GM12801 (cell line): ENCODE results near the gene PARD3.

ENCODE experiments used
- TF ChIP-seq, protein P1 (sequence below): IDR thresholded peaks from one replicate; pipeline ENCODE4 v1.5.1; 2011; ENCODE audit warnings: control low read depth; ENCODE audit not compliant: insufficient read length; ENCODE audit errors: extremely low read depth

PARD3 gene

DNA sequence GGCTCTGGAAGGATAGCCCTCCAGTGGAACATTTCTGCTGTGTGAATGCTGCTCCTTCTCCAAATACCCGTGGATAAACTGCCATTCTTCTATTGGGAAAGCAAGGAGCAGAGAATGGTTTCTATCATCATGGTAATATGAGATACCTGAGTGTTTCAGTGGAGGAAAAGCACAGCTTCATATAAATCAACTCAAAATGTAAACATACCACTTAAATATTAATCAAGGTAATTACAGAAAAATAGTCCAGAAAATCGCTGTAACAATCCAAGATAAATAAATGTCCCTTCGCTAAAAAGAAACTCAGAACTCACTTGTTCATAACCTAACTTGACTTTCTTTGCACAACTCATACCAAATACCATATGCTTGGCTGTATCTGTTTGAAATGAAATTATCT lies 635.8 kb downstream of the PARD3 start:
- TF ChIP-seq, protein P1, sequence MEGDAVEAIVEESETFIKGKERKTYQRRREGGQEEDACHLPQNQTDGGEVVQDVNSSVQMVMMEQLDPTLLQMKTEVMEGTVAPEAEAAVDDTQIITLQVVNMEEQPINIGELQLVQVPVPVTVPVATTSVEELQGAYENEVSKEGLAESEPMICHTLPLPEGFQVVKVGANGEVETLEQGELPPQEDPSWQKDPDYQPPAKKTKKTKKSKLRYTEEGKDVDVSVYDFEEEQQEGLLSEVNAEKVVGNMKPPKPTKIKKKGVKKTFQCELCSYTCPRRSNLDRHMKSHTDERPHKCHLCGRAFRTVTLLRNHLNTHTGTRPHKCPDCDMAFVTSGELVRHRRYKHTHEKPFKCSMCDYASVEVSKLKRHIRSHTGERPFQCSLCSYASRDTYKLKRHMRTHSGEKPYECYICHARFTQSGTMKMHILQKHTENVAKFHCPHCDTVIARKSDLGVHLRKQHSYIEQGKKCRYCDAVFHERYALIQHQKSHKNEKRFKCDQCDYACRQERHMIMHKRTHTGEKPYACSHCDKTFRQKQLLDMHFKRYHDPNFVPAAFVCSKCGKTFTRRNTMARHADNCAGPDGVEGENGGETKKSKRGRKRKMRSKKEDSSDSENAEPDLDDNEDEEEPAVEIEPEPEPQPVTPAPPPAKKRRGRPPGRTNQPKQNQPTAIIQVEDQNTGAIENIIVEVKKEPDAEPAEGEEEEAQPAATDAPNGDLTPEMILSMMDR = no peak

DNA sequence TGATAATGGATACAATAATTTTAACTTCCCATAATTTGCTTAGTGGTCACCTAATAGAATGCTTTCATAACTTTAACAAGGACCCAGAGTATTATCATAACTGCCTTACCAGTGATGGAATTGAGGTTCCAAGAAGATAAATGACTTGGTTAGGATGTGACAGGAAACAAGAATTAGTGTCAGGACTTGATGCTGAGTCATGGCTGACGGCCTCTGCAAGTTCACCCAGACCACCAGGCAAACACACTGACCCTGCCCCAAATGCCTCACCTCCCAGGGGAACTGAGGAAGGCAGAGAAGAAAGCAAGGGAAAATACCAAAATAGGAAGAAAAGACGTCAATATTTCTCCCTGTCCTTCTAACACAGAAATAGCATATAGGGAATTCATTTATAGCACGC lies 636.3 kb downstream of the PARD3 start:
- TF ChIP-seq, protein P1 = no peak

GRCh38 chr10:34178196-34178595 lies 636.9 kb downstream of the PARD3 start:
- TF ChIP-seq, protein P1 = no peak

GRCh38 chr10:34177445-34177844 lies 637.7 kb downstream of the PARD3 start:
- TF ChIP-seq, protein P1 = no peak

DNA sequence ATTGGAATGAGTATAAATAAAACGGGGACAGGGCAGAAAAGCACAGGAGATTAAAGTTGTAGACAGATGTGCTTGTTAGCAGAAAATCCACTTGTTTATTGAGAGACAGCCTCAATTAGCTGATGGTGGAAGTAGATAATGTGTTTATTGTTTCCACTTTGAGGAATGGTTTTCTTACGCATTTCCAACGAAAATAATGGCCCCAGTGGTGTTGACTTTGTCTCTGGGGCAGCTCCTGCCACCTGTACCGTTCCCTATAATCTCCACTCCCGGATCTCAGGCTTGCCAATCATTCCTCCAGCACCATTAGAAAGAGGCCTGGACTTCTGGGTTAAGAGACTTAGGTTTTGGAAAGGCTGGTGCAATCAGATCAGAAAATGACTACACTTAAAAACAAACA lies 638.7 kb downstream of the PARD3 start:
- TF ChIP-seq, protein P1 = no peak

DNA sequence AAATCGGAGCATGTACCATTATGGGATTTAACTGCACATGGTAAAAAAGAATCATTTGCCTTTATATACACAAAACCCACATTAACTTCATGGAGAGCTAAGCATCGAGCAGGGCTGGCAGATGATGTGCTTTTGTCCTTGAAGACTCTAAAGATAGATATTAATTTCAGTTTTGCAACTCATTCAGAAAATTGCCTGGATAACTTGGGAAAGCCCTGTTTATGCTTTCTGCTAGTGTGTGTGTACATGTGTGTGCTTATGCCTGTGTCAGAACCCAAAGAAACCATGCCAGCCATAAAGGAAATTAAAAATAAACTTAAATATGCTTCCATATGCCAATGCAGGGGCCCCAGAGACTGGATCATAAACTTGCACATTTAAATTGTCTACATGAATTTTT lies 640.0 kb downstream of the PARD3 start:
- TF ChIP-seq, protein P1 = no peak

DNA sequence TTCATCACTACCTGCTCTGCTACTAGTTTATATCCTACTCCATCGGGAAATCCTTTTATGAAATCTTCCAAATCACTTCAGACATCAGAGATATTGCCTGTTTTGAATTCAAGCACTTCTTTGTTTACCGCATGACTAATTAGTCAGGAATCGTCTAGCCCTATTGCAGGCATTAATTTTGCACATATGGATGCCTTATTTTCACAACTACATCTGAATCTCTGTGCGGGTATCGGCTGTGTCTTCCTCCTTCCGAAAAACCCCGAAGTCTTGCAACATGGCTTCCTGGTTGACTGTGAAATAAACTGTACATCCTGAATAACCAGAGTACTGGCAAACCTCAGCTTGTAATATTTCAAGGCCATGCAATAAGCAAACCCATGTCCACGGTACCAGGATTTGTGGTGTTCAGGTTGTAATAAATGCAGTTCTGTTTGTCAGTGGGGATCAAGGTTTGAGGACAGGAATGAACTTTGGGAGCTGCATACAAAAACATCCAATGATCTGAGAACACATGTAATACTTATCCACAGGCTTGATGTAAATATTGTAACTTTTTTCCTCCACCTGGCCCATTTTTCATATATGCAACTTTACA lies 642.1 kb downstream of the PARD3 start:
- TF ChIP-seq, protein P1 = no peak

DNA sequence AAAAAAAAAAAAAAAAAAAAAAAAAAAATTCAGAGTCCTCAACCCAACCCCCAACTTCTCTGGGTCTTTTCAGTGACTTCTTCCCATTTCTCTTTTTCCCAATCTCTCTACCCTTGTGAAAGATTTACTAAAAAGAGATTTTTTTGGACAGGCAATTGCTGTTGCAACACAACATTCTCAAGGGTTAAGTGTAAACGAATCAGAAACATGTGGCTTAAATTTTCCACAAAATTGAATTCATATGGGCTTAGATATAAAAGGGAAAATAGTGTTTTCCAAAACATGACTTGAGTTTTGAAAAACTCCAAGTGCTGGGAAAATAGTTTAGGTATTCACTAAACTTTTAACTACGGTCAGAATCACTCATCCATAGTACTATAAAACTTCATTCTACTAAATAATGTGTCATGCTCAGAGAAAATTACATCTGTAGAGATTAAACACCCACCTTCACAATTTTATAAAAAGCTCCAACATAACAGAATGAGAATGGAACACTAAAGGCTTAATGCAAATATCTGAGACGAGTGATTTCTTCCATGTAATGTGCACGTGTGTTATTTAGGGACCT lies 643.1 kb downstream of the PARD3 start:
- TF ChIP-seq, protein P1 = no peak
